CD4-positive, alpha-beta memory T cell (primary cell): ENCODE results near the gene SLC39A11. TPM values are rescaled to one million over a fixed set of nuclear protein-coding genes. Genes with fewer than 3 reads are reported as not detected.

Experiments
- CTCF ChIA-PET: fragments of 350-600 bp; sonication (Branson Sonifier 250); formaldehyde crosslinking; loops from one replicate; lab custom pipeline; 2021; ENCODE audit warnings: inconsistent platforms; ENCODE audit not compliant: partially characterized antibody; lab: Charles Lee
- POLR2A ChIA-PET: fragments of 350-600 bp; sonication (Branson Sonifier 250); formaldehyde crosslinking; loops from one replicate; lab custom pipeline; 2021; ENCODE audit not compliant: partially characterized antibody; lab: Charles Lee
- DNase-seq, 5 donors: peaks; one replicate each; pipeline versions ENCODE4 v3.0.0 to v3.0.0-alpha.2; 2020 to 2022; ENCODE audit warnings: mixed read lengths in 1 of 5
- H3K27ac ChIP-seq: one replicate; pipeline ENCODE4 v1.7.0; 2013; ENCODE audit warnings: low read depth, low read length
- H3K27me3 ChIP-seq: 2 replicates; pipeline ENCODE4 v1.7.0; 2013; ENCODE audit warnings: mild to moderate bottlenecking, low read length, moderate library complexity; ENCODE audit not compliant: insufficient read depth
- H3K36me3 ChIP-seq: 2 replicates; pipeline ENCODE4 v1.7.0; 2013; ENCODE audit warnings: mild to moderate bottlenecking, low read length, moderate library complexity; ENCODE audit not compliant: insufficient read depth
- H3K4me1 ChIP-seq: 2 replicates; pipeline ENCODE4 v1.7.0; 2013; ENCODE audit warnings: mild to moderate bottlenecking, low read length, moderate library complexity; ENCODE audit not compliant: insufficient read depth
- H3K4me3 ChIP-seq, 2 donors: one replicate each; pipeline ENCODE4 v1.7.0; 2013; ENCODE audit warnings: low read length in 2 of 2, mild to moderate bottlenecking in 1 of 2
- H3K9me3 ChIP-seq, 2 donors: one replicate each; pipeline ENCODE4 v1.7.0; 2013; ENCODE audit warnings: low read length in 2 of 2, control low read depth in 1 of 2; ENCODE audit not compliant: control insufficient read depth in 1 of 2
- H3K27ac Mint-ChIP-seq, 7 donors: one replicate each; pipeline ENCODE4 v1.8.0; 2020 to 2021; ENCODE audit warnings: mixed read lengths in 7 of 7, mild to moderate bottlenecking in 6 of 7, inconsistent platforms in 3 of 7, moderate library complexity in 3 of 7
- H3K27me3 Mint-ChIP-seq, 2 donors: one replicate each; pipeline ENCODE4 v1.8.0; 2020 to 2021; ENCODE audit warnings: mixed read lengths in 2 of 2
- H3K36me3 Mint-ChIP-seq, 2 donors: one replicate each; pipeline ENCODE4 v1.8.0; 2020 to 2021; ENCODE audit warnings: mixed read lengths in 2 of 2, inconsistent platforms in 1 of 2, mild to moderate bottlenecking in 1 of 2
- H3K4me1 Mint-ChIP-seq, 4 donors: one replicate each; pipeline ENCODE4 v1.8.0; 2020 to 2021; ENCODE audit warnings: mixed read lengths in 4 of 4, mild to moderate bottlenecking in 1 of 4
- H3K4me3 Mint-ChIP-seq, 8 donors: one replicate each; pipeline ENCODE4 v1.8.0; 2020 to 2021; ENCODE audit warnings: mixed read lengths in 8 of 8, mild to moderate bottlenecking in 7 of 8, moderate library complexity in 6 of 8, inconsistent platforms in 3 of 8
- H3K9me3 Mint-ChIP-seq, 8 donors: one replicate each; pipeline ENCODE4 v1.8.0; 2020 to 2021; ENCODE audit warnings: mixed read lengths in 8 of 8, mild to moderate bottlenecking in 5 of 8, inconsistent platforms in 3 of 8, moderate library complexity in 1 of 8
- intact Hi-C: fragments of 100-400 bp; cut with micrococcal nuclease; formaldehyde crosslinking; loops from one replicate; pipeline ENCODE4 v1.15.1; 2023
- polyA plus RNA-seq, 2 donors: library from polyadenylated mRNA; unstranded; fragments of 300-500 nt; fragmentation: Illumina TruSeq; gene quantifications; one replicate each; pipeline ENCODE4 v1.2.3, GENCODE V29; 2021
- total RNA-seq, 2 experiments: library from RNA; stranded (reverse); gene quantifications; one replicate each; pipeline ENCODE4 v1.2.3, GENCODE V29; 2021

SLC39A11 gene
- total and polyA plus RNA-seq, 4 experiments from 2014 or later: 15.9 to 23.7 (median 20.4) TPM

GRCh38 chr17:72991651-72992050 lies 100.8 kb downstream of the SLC39A11 start:
- H3K4me1 Mint-ChIP-seq: peaks cover 6 to 16% (median 11%) of the 10 kb centered on the region in 4 donors
- no peaks in the 10 kb centered on the region for H3K4me1 ChIP-seq
- H3K27ac ChIP-seq: no peak overlapping the region
- no peak for DNase-seq
- H3K9me3 Mint-ChIP-seq: peaks cover 0 to 9% (median under 1%) of the 10 kb centered on the region in 8 donors
- no peak overlapping the region for H3K27ac Mint-ChIP-seq
- POLR2A ChIA-PET: no interaction called here
- no peak overlapping the region for H3K4me3 ChIP-seq
- H3K36me3 ChIP-seq: no peaks in the 10 kb centered on the region
- peaks cover 0 to 13% of the 10 kb centered on the region in 2 donors for H3K36me3 Mint-ChIP-seq
- H3K9me3 ChIP-seq: no peaks in the 10 kb centered on the region
- intact Hi-C loops: no loop called here
- no peaks in the 10 kb centered on the region for H3K27me3 Mint-ChIP-seq
- H3K27me3 ChIP-seq: no peaks in the 10 kb centered on the region
- CTCF ChIA-PET: no interaction called here
- no peak overlapping the region for H3K4me3 Mint-ChIP-seq

- intact Hi-C loops: loop anchor here (5.0 kb wide), 2 partner anchors 262 to 432 kb away; no protein-coding TSS in a partner anchor
- H3K27ac Mint-ChIP-seq: peak overlapping the region in 2 of 7 donors; percentile 16 to 61
- Histone ChIP-seq H3K9me3 (no peaks in the 10 kb centered on the region), H3K36me3 (no peaks in the 10 kb centered on the region), H3K4me1 (no peaks in the 10 kb centered on the region), H3K27ac (no peak overlapping the region), H3K4me3 (no peak overlapping the region), H3K27me3 (no peaks in the 10 kb centered on the region)
- ChIA-PET CTCF (interaction anchor here (1.5 kb wide), 1 partner anchor 381 kb away, joined by 4 read pairs; no protein-coding TSS in a partner anchor), POLR2A (no interaction called here)
- peaks cover 7 to 16% (median 9%) of the 10 kb centered on the region in 4 donors for H3K4me1 Mint-ChIP-seq
- no peaks in the 10 kb centered on the region for H3K27me3 Mint-ChIP-seq
- no peak for DNase-seq
- no peaks in the 10 kb centered on the region for H3K9me3 Mint-ChIP-seq
- no peaks in the 10 kb centered on the region for H3K36me3 Mint-ChIP-seq
- no peak overlapping the region for H3K4me3 Mint-ChIP-seq
Observed at GRCh38 chr17:72989074-72989610, 103.3 kb downstream of the SLC39A11 start.

GRCh38 chr17:72988451-72988850 lies 104.0 kb downstream of the SLC39A11 start:
- no peak for DNase-seq
- no peak overlapping the region for H3K4me3 Mint-ChIP-seq
- no peaks in the 10 kb centered on the region for H3K9me3 Mint-ChIP-seq
- ChIA-PET POLR2A (no interaction called here), CTCF (interaction anchor here (1.5 kb wide), 1 partner anchor 382 kb away, joined by 4 read pairs; no protein-coding TSS in a partner anchor)
- no peaks in the 10 kb centered on the region for H3K27me3 ChIP-seq
- no peaks in the 10 kb centered on the region for H3K36me3 Mint-ChIP-seq
- H3K9me3 ChIP-seq: no peaks in the 10 kb centered on the region
- no peak overlapping the region for H3K27ac ChIP-seq
- no peaks in the 10 kb centered on the region for H3K36me3 ChIP-seq
- no peaks in the 10 kb centered on the region for H3K27me3 Mint-ChIP-seq
- intact Hi-C loops: loop anchor here (5.0 kb wide), 2 partner anchors 261 to 431 kb away; no protein-coding TSS in a partner anchor
- H3K4me1 Mint-ChIP-seq: peaks cover 5 to 12% (median 6%) of the 10 kb centered on the region in 4 donors
- no peak overlapping the region for H3K4me3 ChIP-seq
- no peaks in the 10 kb centered on the region for H3K4me1 ChIP-seq
- peak overlapping the region in 1 of 7 donors; percentile 38 for H3K27ac Mint-ChIP-seq

GRCh38 chr17:72987166-72987565 lies 105.3 kb downstream of the SLC39A11 start:
- Histone ChIP-seq H3K27me3 (no peaks in the 10 kb centered on the region), H3K4me1 (no peaks in the 10 kb centered on the region), H3K27ac (no peak overlapping the region), H3K36me3 (no peaks in the 10 kb centered on the region), H3K9me3 (no peaks in the 10 kb centered on the region), H3K4me3 (no peak overlapping the region)
- H3K27ac Mint-ChIP-seq: peak overlapping the region in 2 of 7 donors; percentile 15 to 58
- ChIA-PET CTCF (interaction anchor here (3.5 to 4.9 kb wide), 3 partner anchors 170 to 428 kb away, joined by 33 to 72 read pairs (median 36); no protein-coding TSS in a partner anchor), POLR2A (interaction anchor here (1.5 kb wide), 1 partner anchor 260 kb away, joined by 5 read pairs; no protein-coding TSS in a partner anchor)
- peaks cover 0 to 3% of the 10 kb centered on the region in 2 donors for H3K36me3 Mint-ChIP-seq
- H3K4me1 Mint-ChIP-seq: peaks cover 0 to 3% (median under 1%) of the 10 kb centered on the region in 4 donors
- no peak for DNase-seq
- no peak overlapping the region for H3K4me3 Mint-ChIP-seq
- intact Hi-C loops: loop anchor here (2.0 to 5.0 kb wide), 3 partner anchors 260 to 430 kb away; no protein-coding TSS in a partner anchor
- no peaks in the 10 kb centered on the region for H3K9me3 Mint-ChIP-seq
- H3K27me3 Mint-ChIP-seq: no peaks in the 10 kb centered on the region

DNA sequence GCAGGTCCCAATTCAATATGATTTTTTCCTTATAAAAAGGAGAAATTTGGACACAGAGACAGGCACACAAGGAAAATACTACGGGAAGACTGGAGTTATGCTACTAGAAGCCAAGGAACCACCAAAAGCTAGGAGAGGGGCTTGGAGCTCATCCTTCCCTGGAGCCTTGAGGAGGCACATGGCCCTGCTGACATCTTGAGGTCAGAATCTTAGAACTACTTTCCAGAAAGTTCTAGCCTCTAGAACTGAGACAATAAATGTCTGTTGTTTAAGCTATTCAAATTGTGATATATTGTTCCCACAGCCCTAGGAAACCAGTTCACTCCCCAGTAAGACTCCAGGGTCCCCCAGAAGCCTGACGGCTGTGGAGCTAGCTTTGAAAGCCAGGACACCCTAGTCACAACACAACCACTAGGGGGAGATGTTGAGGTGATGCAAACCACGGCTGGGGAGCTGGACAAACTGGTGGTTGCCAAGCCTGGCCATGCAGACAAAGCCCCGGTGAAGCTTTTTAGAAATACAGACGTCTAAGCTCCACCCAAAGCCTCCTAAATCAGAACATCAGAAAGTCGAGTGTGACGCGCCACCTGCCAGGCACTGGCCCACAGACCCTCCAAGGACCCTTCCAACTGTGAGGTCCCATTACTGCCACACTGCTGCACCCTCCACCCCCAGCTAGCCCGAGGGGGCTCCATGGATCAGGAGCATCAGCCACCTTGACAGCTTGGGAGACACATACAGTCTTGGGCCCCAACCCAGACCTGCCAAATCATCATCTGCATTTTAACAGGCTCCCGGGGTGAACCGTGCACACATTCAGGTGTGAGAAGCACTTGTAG lies 106.4 kb downstream of the SLC39A11 start:
- Histone ChIP-seq H3K27ac (no peak overlapping the region), H3K36me3 (no peaks in the 10 kb centered on the region), H3K4me3 (no peak overlapping the region), H3K9me3 (no peaks in the 10 kb centered on the region), H3K27me3 (no peaks in the 10 kb centered on the region), H3K4me1 (no peaks in the 10 kb centered on the region)
- DNase-seq: peak in 4 of 5 donors; percentile 42 to 49 (median 44)
- H3K27me3 Mint-ChIP-seq: no peaks in the 10 kb centered on the region
- H3K9me3 Mint-ChIP-seq: no peaks in the 10 kb centered on the region
- peaks cover 0 to 3% (median under 1%) of the 10 kb centered on the region in 4 donors for H3K4me1 Mint-ChIP-seq
- intact Hi-C loops: loop anchor here (2.0 to 5.0 kb wide), 3 partner anchors 259 to 429 kb away; no protein-coding TSS in a partner anchor
- CTCF ChIA-PET: interaction anchor here (0.6 to 4.9 kb wide), 35 partner anchors 9 to 1074 kb away, joined by 3 to 72 read pairs (median 3); partner anchors contain the start of gene SLC39A11
- no peak overlapping the region for H3K4me3 Mint-ChIP-seq
- peaks cover 0 to 3% of the 10 kb centered on the region in 2 donors for H3K36me3 Mint-ChIP-seq
- H3K27ac Mint-ChIP-seq: no peak overlapping the region
- POLR2A ChIA-PET: interaction anchor here (0.6 to 1.5 kb wide), 3 partner anchors 170 to 396 kb away, joined by 3 to 5 read pairs (median 3); no protein-coding TSS in a partner anchor

GRCh38 chr17:72984926-72985325 lies 107.6 kb downstream of the SLC39A11 start:
- Histone ChIP-seq H3K4me3 (no peak overlapping the region), H3K36me3 (no peaks in the 10 kb centered on the region), H3K4me1 (no peaks in the 10 kb centered on the region), H3K27ac (no peak overlapping the region), H3K27me3 (no peaks in the 10 kb centered on the region), H3K9me3 (no peaks in the 10 kb centered on the region)
- intact Hi-C loops: loop anchor here (5.0 kb wide), 2 partner anchors 258 to 428 kb away; no protein-coding TSS in a partner anchor
- CTCF ChIA-PET: interaction anchor here (1.1 to 4.9 kb wide), 8 partner anchors 9 to 426 kb away, joined by 3 to 72 read pairs (median 18); no protein-coding TSS in a partner anchor
- peaks cover 0 to 3% (median under 1%) of the 10 kb centered on the region in 4 donors for H3K4me1 Mint-ChIP-seq
- POLR2A ChIA-PET: no interaction called here
- peaks cover 0 to 3% of the 10 kb centered on the region in 2 donors for H3K36me3 Mint-ChIP-seq
- H3K4me3 Mint-ChIP-seq: no peak overlapping the region
- no peak for DNase-seq
- H3K27ac Mint-ChIP-seq: no peak overlapping the region
- no peaks in the 10 kb centered on the region for H3K27me3 Mint-ChIP-seq
- no peaks in the 10 kb centered on the region for H3K9me3 Mint-ChIP-seq
